Astrocyte (in vitro differentiated cells and primary cell): Measurements from ENCODE around the gene UBE2QL1. TPM values are rescaled to one million over a fixed set of nuclear protein-coding genes. Genes with fewer than 3 reads are reported as not detected.

Experiments used
- DNase-seq: peaks from one replicate; pipeline ENCODE4 v3.0.0-alpha.2; 2010; ENCODE audit warnings: low read depth
- FAIRE-seq: peaks from 2 replicates; lab custom pipeline; 2011; peaks lifted over from hg19 to GRCh38; lab: Jason Lieb, UNC
- H2AFZ ChIP-seq: 2 replicates; pipeline ENCODE4 v1.6.0; 2012; ENCODE audit warnings: low read depth, low read length, inconsistent platforms
- H3K27ac ChIP-seq: 2 replicates; pipeline ENCODE4 v1.5.1; 2011; ENCODE audit warnings: low read depth, low read length, inconsistent platforms
- H3K27me3 ChIP-seq: 2 replicates; pipeline ENCODE4 v1.6.0; 2011; ENCODE audit warnings: low read length, inconsistent platforms; ENCODE audit not compliant: insufficient read depth
- H3K36me3 ChIP-seq: 2 replicates; pipeline ENCODE4 v1.5.1; 2011; ENCODE audit warnings: low read length, inconsistent platforms; ENCODE audit not compliant: insufficient read depth
- H3K4me1 ChIP-seq: 2 replicates; pipeline ENCODE4 v1.5.1; 2011; ENCODE audit warnings: low read length, inconsistent platforms; ENCODE audit not compliant: insufficient read depth
- H3K4me2 ChIP-seq: 2 replicates; pipeline ENCODE4 v1.6.0; 2012; ENCODE audit warnings: low read length, inconsistent platforms
- H3K4me3 ChIP-seq: 2 replicates; pipeline ENCODE4 v1.5.1; 2011; ENCODE audit warnings: low read depth, mild to moderate bottlenecking, low read length, inconsistent platforms; ENCODE audit not compliant: insufficient read depth
- H3K79me2 ChIP-seq: 2 replicates; pipeline ENCODE4 v1.6.0; 2012; ENCODE audit warnings: mild to moderate bottlenecking, low read length, inconsistent platforms; ENCODE audit not compliant: insufficient read depth
- H3K9ac ChIP-seq: 2 replicates; pipeline ENCODE4 v1.6.0; 2012; ENCODE audit warnings: mild to moderate bottlenecking, low read length, inconsistent platforms
- H3K9me3 ChIP-seq: 2 replicates; pipeline ENCODE4 v1.5.1; 2012; ENCODE audit warnings: low read depth, mild to moderate bottlenecking, low read length, inconsistent platforms; ENCODE audit not compliant: insufficient read depth
- H4K20me1 ChIP-seq: 2 replicates; pipeline ENCODE4 v1.6.0; 2012; ENCODE audit warnings: low read length, inconsistent platforms; ENCODE audit not compliant: insufficient read depth
- H3K27ac Mint-ChIP-seq: one replicate; pipeline ENCODE4 v1.8.0; 2021; ENCODE audit warnings: mild to moderate bottlenecking, mixed read lengths; ENCODE audit not compliant: unreplicated experiment
- H3K27me3 Mint-ChIP-seq: one replicate; pipeline ENCODE4 v1.8.0; 2021; ENCODE audit warnings: low read depth, mixed read lengths; ENCODE audit not compliant: unreplicated experiment
- H3K36me3 Mint-ChIP-seq: one replicate; pipeline ENCODE4 v1.8.0; 2021; ENCODE audit warnings: low read depth, mixed read lengths; ENCODE audit not compliant: unreplicated experiment
- H3K4me1 Mint-ChIP-seq: one replicate; pipeline ENCODE4 v1.8.0; 2021; ENCODE audit warnings: low read depth, mixed read lengths; ENCODE audit not compliant: unreplicated experiment
- H3K4me3 Mint-ChIP-seq: one replicate; pipeline ENCODE4 v1.8.0; 2021; ENCODE audit warnings: mild to moderate bottlenecking, moderate library complexity, mixed read lengths; ENCODE audit not compliant: unreplicated experiment
- H3K9me3 Mint-ChIP-seq: one replicate; pipeline ENCODE4 v1.8.0; 2021; ENCODE audit warnings: mild to moderate bottlenecking, mixed read lengths; ENCODE audit not compliant: unreplicated experiment
- EZH2 ChIP-seq: IDR thresholded peaks from 2 replicates; pipeline ENCODE4 v1.6.1; 2012; ENCODE audit warnings: mild to moderate bottlenecking, low read length, inconsistent platforms; ENCODE audit not compliant: insufficient read depth
- total RNA-seq: library from RNA; stranded (reverse); gene quantifications from 2 replicates; pipeline ENCODE4 v1.2.1, GENCODE V29; 2021
- TF ChIP-seq, protein P1 (sequence below): IDR thresholded peaks from 2 replicates; pipeline ENCODE4 v1.5.1; 2011; ENCODE audit warnings: low read depth, mild to moderate bottlenecking, inconsistent platforms, low read length, moderate library complexity; ENCODE audit not compliant: insufficient read depth

UBE2QL1 gene
- total RNA-seq, 1 donor from 2014 or later = 0.50 TPM

DNA sequence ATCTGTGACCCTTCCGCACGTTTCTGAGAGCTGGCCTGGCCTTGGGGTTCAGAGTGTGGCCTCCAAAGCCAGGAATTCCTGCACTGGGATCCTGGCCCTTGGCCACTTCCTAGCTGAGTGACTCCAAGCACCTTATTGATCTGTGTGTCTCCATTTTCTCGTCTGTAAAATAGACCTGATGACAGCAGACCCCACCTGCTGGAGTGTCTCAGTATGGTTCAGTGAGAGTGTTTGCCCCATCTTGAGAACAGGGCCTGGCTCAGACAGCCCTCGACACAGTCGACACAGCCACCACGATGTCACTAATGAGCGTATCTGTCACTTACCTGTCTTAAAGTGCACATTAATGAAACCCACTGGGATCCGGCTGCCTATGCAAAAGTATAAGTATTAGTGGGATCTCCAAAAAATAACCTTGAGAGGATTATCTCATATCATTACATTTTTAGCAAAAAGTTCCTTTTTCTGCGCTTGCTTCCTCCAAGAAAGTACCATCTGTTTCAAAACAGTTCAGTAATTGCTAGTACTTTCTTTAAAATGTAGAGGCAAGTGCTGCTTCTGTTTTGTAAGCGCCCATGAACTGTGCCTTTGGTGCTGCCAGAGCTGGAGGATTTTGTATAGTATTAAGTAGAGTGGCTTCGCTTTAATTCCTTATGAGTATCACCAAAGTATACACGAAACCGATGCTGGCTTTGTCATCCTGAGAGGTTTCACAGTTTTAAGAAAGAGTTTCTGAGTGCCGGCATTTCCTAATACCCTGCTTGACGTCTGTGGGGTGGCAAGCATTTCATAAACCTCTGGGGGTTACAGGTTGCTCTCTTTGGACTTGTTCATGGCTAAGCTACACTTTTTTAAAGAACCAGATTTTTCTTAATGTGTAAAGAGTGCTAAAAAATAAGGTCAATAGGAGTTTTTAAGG is 31.7 kb downstream of the UBE2QL1 start:
- Histone ChIP-seq H3K9ac (no peak overlapping the region), H3K79me2 (no peaks in the 10 kb centered on the region), H3K36me3 (no peaks in the 10 kb centered on the region), H3K9me3 (no peaks in the 10 kb centered on the region), H3K27ac (no peak overlapping the region), H2AFZ (no peak overlapping the region), H3K4me3 (no peak overlapping the region), H3K4me1 (no peaks in the 10 kb centered on the region), H3K27me3 (no peaks in the 10 kb centered on the region), H4K20me1 (no peaks in the 10 kb centered on the region), H3K4me2 (no peak overlapping the region)
- H3K4me3 Mint-ChIP-seq = no peak overlapping the region
- no peaks in the 10 kb centered on the region for H3K9me3 Mint-ChIP-seq
- DNase-seq (no peak), FAIRE-seq (no peak)
- peaks cover 28% of the 10 kb centered on the region for H3K27me3 Mint-ChIP-seq
- no peak overlapping the region for H3K27ac Mint-ChIP-seq
- TF ChIP-seq, protein P1, sequence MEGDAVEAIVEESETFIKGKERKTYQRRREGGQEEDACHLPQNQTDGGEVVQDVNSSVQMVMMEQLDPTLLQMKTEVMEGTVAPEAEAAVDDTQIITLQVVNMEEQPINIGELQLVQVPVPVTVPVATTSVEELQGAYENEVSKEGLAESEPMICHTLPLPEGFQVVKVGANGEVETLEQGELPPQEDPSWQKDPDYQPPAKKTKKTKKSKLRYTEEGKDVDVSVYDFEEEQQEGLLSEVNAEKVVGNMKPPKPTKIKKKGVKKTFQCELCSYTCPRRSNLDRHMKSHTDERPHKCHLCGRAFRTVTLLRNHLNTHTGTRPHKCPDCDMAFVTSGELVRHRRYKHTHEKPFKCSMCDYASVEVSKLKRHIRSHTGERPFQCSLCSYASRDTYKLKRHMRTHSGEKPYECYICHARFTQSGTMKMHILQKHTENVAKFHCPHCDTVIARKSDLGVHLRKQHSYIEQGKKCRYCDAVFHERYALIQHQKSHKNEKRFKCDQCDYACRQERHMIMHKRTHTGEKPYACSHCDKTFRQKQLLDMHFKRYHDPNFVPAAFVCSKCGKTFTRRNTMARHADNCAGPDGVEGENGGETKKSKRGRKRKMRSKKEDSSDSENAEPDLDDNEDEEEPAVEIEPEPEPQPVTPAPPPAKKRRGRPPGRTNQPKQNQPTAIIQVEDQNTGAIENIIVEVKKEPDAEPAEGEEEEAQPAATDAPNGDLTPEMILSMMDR = no peak
- no peak for TF ChIP-seq EZH2
- H3K4me1 Mint-ChIP-seq = peaks cover 2% of the 10 kb centered on the region
- peaks cover 3% of the 10 kb centered on the region for H3K36me3 Mint-ChIP-seq

DNA sequence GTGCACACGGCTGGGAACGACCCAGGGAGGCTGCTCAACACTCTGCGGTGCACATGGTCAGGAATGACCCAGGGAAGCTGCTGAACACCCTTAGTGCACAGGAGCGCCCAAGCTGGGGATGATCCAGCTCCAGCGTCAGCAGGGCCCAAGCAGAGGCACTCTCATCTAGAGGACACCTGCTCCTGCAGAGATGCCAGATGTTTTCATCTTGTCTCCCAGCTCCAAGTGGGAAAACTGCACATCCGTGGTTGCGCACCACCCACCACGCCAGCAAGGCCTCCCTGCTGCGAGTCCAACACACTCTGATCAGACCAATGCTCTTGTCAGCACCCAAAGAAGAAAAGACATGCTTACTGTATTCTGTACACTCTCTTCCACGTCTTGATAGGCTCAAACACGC is 34.1 kb downstream of the UBE2QL1 start:
- Mint-ChIP-seq H3K27ac (no peak overlapping the region), H3K9me3 (no peaks in the 10 kb centered on the region), H3K27me3 (peaks cover 31% of the 10 kb centered on the region), H3K4me3 (no peak overlapping the region), H3K4me1 (peaks cover 2% of the 10 kb centered on the region), H3K36me3 (peaks cover 3% of the 10 kb centered on the region)
- no peak for TF ChIP-seq EZH2
- TF ChIP-seq, protein P1 = no peak
- no peaks in the 10 kb centered on the region for H3K4me1 ChIP-seq
- no peaks in the 10 kb centered on the region for H3K36me3 ChIP-seq
- H2AFZ ChIP-seq = no peak overlapping the region
- no peaks in the 10 kb centered on the region for H3K9me3 ChIP-seq
- H3K27ac ChIP-seq = no peak overlapping the region
- no peaks in the 10 kb centered on the region for H3K27me3 ChIP-seq
- DNase-seq = no peak
- H3K4me3 ChIP-seq = no peak overlapping the region
- no peaks in the 10 kb centered on the region for H3K79me2 ChIP-seq
- no peak overlapping the region for H3K9ac ChIP-seq
- H3K4me2 ChIP-seq = no peak overlapping the region
- FAIRE-seq = no peak
- no peaks in the 10 kb centered on the region for H4K20me1 ChIP-seq

DNA sequence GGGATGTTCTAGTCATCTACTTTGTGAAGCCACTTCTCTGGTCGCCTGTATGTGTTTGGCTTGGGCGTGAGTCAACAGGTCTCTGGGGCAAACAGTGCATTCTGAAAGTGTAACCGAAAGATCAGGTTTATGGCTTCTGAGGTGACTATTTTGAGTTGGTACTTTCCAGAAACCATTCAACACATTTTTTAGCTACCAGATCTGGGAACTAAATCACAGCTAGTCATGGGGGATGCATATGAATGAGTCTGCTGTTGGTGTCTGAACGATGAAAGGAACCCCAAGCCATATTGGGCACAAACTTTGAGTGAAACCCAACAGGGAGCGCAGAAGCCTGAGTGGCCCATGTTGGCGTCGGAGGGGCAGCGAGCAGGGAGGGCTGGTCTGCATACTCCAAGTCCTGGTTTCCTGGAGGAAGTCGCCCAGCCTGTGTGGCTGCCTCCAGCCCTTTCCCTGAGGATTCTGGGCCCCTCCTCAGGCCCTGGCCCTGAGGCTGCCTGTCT is 35.3 kb downstream of the UBE2QL1 start:
- Histone ChIP-seq H3K9me3 (no peaks in the 10 kb centered on the region), H3K36me3 (no peaks in the 10 kb centered on the region), H4K20me1 (no peaks in the 10 kb centered on the region), H3K4me2 (no peak overlapping the region), H3K27me3 (no peaks in the 10 kb centered on the region), H3K27ac (no peak overlapping the region), H3K9ac (no peak overlapping the region), H3K79me2 (no peaks in the 10 kb centered on the region), H3K4me1 (no peaks in the 10 kb centered on the region), H3K4me3 (no peak overlapping the region), H2AFZ (no peak overlapping the region)
- no peak for FAIRE-seq
- DNase-seq = no peak
- no peak overlapping the region for H3K4me3 Mint-ChIP-seq
- no peaks in the 10 kb centered on the region for H3K9me3 Mint-ChIP-seq
- TF ChIP-seq, protein P1 = no peak
- no peak for TF ChIP-seq EZH2
- H3K27ac Mint-ChIP-seq = no peak overlapping the region
- H3K27me3 Mint-ChIP-seq = peaks cover 24% of the 10 kb centered on the region
- H3K4me1 Mint-ChIP-seq = peaks cover 6% of the 10 kb centered on the region
- H3K36me3 Mint-ChIP-seq = peaks cover 3% of the 10 kb centered on the region
